HEK293T (cell line): ENCODE data around the gene GRM7.

ENCODE experiments used
- BHLHE40 ChIP-seq: fragments of 450-650 bp; IDR thresholded peaks from 2 replicates; pipeline ENCODE4 v1.6.1; 2016; ENCODE audit warnings: mild to moderate bottlenecking, moderate library complexity, borderline replicate concordance
- ELF4 ChIP-seq: fragments of 450-650 bp; IDR thresholded peaks from 2 replicates; pipeline ENCODE4 v1.6.1; 2017; ENCODE audit warnings: antibody characterized with exemption
- HDGF ChIP-seq: fragments of 450-650 bp; IDR thresholded peaks from 2 replicates; pipeline ENCODE4 v1.6.1; 2017; ENCODE audit warnings: antibody characterized with exemption, borderline replicate concordance
- SP1 ChIP-seq: fragments of 450-650 bp; IDR thresholded peaks from 2 replicates; pipeline ENCODE4 v1.6.1; 2017

- TF ChIP-seq HDGF (no peak), SP1 (no peak), ELF4 (no peak), BHLHE40 (no peak)
Measured at GRCh38 chr3:6971933-6972332, 111.0 kb downstream of the GRM7 start.
